Neural cell (in vitro differentiated cells): ENCODE results near the gene ZNF71.

Experiments
- EP300 ChIP-seq: fragments of 450-650 bp; conservative IDR thresholded peaks from 2 replicates; pipeline ENCODE4 v1.6.1; 2014; ENCODE audit warnings: antibody characterized with exemption, mild to moderate bottlenecking, moderate library complexity; ENCODE audit not compliant: poor library complexity, severe bottlenecking
- EZH2 ChIP-seq: fragments of 200-600, 300-800 bp; shearing (Covaris generic), sonication (generic); IDR thresholded peaks from 2 replicates; pipeline ENCODE4 v1.6.1; 2014; ENCODE audit warnings: antibody characterized with exemption, low read length, borderline replicate concordance, mild to moderate bottlenecking; ENCODE audit not compliant: insufficient read depth, poor library complexity, severe bottlenecking
- MXI1 ChIP-seq: fragments of 450-650 bp; conservative IDR thresholded peaks from 2 replicates; pipeline ENCODE4 v1.6.1; 2014; ENCODE audit warnings: antibody characterized with exemption, mild to moderate bottlenecking; ENCODE audit not compliant: poor library complexity, severe bottlenecking
- POLR2AphosphoS5 ChIP-seq: IDR thresholded peaks from 2 replicates; pipeline ENCODE4 v1.6.1; 2012
- RAD21 ChIP-seq: fragments of 450-650 bp; conservative IDR thresholded peaks from 2 replicates; pipeline ENCODE4 v1.6.1; 2014; ENCODE audit warnings: antibody characterized with exemption, mild to moderate bottlenecking, moderate library complexity
- REST ChIP-seq: IDR thresholded peaks from 2 replicates; pipeline ENCODE4 v1.6.1; 2012; ENCODE audit warnings: borderline replicate concordance
- SMC3 ChIP-seq: fragments of 450-650 bp; conservative IDR thresholded peaks from 2 replicates; pipeline ENCODE4 v1.6.1; 2014; ENCODE audit warnings: antibody characterized with exemption, mild to moderate bottlenecking, moderate library complexity; ENCODE audit not compliant: poor library complexity
- TAF1 ChIP-seq: IDR thresholded peaks from 2 replicates; pipeline ENCODE4 v1.6.1; 2012; ENCODE audit warnings: low read depth
- TF ChIP-seq, protein P1 (sequence below): fragments of 450-650 bp; IDR thresholded peaks from 2 replicates; pipeline ENCODE4 v1.5.1; 2014; ENCODE audit warnings: antibody characterized with exemption, mild to moderate bottlenecking, moderate library complexity; ENCODE audit not compliant: poor library complexity, severe bottlenecking

DNA sequence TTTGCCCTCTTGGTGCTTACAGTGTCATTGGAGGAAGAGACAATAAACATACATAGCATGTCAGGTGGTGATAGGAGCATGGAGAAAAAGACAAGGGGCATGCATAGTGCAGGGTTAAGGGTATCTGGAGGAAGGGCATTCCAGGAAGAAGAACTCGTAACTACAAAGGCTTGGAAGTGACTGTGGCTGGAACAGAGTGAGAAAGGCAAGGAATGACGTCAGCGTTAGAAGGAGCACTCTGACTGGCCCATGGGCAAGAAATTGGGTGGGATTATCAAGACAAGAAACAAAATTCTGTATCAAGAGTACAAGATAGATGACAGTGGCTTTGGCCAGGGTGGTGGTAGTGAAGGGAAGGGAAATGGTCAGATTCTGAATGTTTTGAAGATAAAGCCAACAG lies 59.0 kb downstream of the ZNF71 start:
- TF ChIP-seq, protein P1, sequence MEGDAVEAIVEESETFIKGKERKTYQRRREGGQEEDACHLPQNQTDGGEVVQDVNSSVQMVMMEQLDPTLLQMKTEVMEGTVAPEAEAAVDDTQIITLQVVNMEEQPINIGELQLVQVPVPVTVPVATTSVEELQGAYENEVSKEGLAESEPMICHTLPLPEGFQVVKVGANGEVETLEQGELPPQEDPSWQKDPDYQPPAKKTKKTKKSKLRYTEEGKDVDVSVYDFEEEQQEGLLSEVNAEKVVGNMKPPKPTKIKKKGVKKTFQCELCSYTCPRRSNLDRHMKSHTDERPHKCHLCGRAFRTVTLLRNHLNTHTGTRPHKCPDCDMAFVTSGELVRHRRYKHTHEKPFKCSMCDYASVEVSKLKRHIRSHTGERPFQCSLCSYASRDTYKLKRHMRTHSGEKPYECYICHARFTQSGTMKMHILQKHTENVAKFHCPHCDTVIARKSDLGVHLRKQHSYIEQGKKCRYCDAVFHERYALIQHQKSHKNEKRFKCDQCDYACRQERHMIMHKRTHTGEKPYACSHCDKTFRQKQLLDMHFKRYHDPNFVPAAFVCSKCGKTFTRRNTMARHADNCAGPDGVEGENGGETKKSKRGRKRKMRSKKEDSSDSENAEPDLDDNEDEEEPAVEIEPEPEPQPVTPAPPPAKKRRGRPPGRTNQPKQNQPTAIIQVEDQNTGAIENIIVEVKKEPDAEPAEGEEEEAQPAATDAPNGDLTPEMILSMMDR = no peak
- TF ChIP-seq MXI1 (no peak), EP300 (no peak), EZH2 (no peak), POLR2AphosphoS5 (no peak), TAF1 (no peak), SMC3 (no peak), RAD21 (no peak), REST (no peak)
